Hepatocyte (in vitro differentiated cells): ENCODE measurements around the gene TMPRSS9. TPM values are rescaled to one million over a fixed set of nuclear protein-coding genes. Genes with fewer than 3 reads are reported as not detected.

ENCODE experiments used
- DNase-seq: peaks from one replicate; pipeline ENCODE4 v3.0.0-alpha.2; 2016; ENCODE audit warnings: low spot score
- H2AFZ ChIP-seq: fragments of 200-600 bp; sonication (generic); 2 replicates; pipeline ENCODE4 v1.6.0; 2016; ENCODE audit warnings: antibody characterized with exemption, mild to moderate bottlenecking
- H3K27ac ChIP-seq: fragments of 200-600 bp; sonication (generic); 2 replicates; pipeline ENCODE4 v1.5.1; 2016; ENCODE audit warnings: mild to moderate bottlenecking
- H3K27me3 ChIP-seq: fragments of 200-600 bp; sonication (generic); 2 replicates; pipeline ENCODE4 v1.6.1; 2016
- H3K36me3 ChIP-seq: fragments of 200-600 bp; sonication (generic); replicated peaks from 2 replicates; pipeline ENCODE4 v1.5.1; 2016; ENCODE audit warnings: low read depth; ENCODE audit not compliant: insufficient read depth
- H3K4me1 ChIP-seq: fragments of 200-600 bp; sonication (generic); 2 replicates; pipeline ENCODE4 v1.5.1; 2016; ENCODE audit warnings: mild to moderate bottlenecking, moderate library complexity; ENCODE audit not compliant: insufficient read depth
- H3K4me2 ChIP-seq: fragments of 200-600 bp; sonication (generic); 2 replicates; pipeline ENCODE4 v1.6.0; 2016
- H3K4me3 ChIP-seq: fragments of 200-600 bp; sonication (generic); 2 replicates; pipeline ENCODE4 v1.5.1; 2016; ENCODE audit warnings: mild to moderate bottlenecking
- H3K79me2 ChIP-seq: fragments of 200-600 bp; sonication (generic); 2 replicates; pipeline ENCODE4 v1.6.0; 2017; ENCODE audit warnings: mild to moderate bottlenecking
- H3K9me2 ChIP-seq: fragments of 200-600 bp; sonication (generic); replicated peaks from 2 replicates; pipeline ENCODE4 v1.6.0; 2017; ENCODE audit warnings: mild to moderate bottlenecking; ENCODE audit not compliant: insufficient read depth
- H3K9me3 ChIP-seq: fragments of 200-600 bp; sonication (generic); 2 replicates; pipeline ENCODE4 v1.5.1; 2016; ENCODE audit warnings: low read depth, mild to moderate bottlenecking
- H4K20me1 ChIP-seq: fragments of 200-600 bp; sonication (generic); 2 replicates; pipeline ENCODE4 v1.6.0; 2016; ENCODE audit warnings: mild to moderate bottlenecking; ENCODE audit not compliant: insufficient read depth, poor library complexity, severe bottlenecking
- EZH2 ChIP-seq: fragments of 200-600 bp; sonication (generic); IDR thresholded peaks from 2 replicates; pipeline ENCODE4 v1.6.1; 2016; ENCODE audit warnings: antibody characterized with exemption, mild to moderate bottlenecking, borderline replicate concordance
- EZH2phosphoT487 ChIP-seq: fragments of 200-600 bp; sonication (generic); IDR thresholded peaks from one replicate; pipeline ENCODE4 v1.6.1; 2018; ENCODE audit warnings: antibody characterized with exemption, mild to moderate bottlenecking, low read depth, moderate library complexity; ENCODE audit not compliant: unreplicated experiment, severe bottlenecking
- WGBS: methylation state at CpG from one replicate; pipeline ENCODE4 v1.1.6; 2016; ENCODE audit warnings: low lambda C conversion rate; ENCODE audit errors: missing lambda C conversion rate; 5-methylcytosine and 5-hydroxymethylcytosine counted together
- polyA plus RNA-seq: library from polyadenylated mRNA; unstranded; fragments of >200 nt; fragmentation: Nextera tagmentation; extraction: Ambion mirVana; gene quantifications from 2 replicates; pipeline ENCODE4 v1.2.1, GENCODE V29; 2016
- total RNA-seq: library from RNA; depleted of rRNA; stranded (reverse); fragments of >200 nt; gene quantifications from 2 replicates; pipeline ENCODE4 v1.2.3, GENCODE V29; 2014
- TF ChIP-seq, protein P1 (sequence below): fragments of 200-600 bp; sonication (generic); IDR thresholded peaks from 2 replicates; pipeline ENCODE4 v1.5.1; 2016; ENCODE audit warnings: antibody characterized with exemption, mild to moderate bottlenecking; ENCODE audit not compliant: poor library complexity

TMPRSS9 gene
- total and polyA plus RNA-seq, 2 experiments from 2014 or later = 0.23 TPM; not detected in 1

DNA sequence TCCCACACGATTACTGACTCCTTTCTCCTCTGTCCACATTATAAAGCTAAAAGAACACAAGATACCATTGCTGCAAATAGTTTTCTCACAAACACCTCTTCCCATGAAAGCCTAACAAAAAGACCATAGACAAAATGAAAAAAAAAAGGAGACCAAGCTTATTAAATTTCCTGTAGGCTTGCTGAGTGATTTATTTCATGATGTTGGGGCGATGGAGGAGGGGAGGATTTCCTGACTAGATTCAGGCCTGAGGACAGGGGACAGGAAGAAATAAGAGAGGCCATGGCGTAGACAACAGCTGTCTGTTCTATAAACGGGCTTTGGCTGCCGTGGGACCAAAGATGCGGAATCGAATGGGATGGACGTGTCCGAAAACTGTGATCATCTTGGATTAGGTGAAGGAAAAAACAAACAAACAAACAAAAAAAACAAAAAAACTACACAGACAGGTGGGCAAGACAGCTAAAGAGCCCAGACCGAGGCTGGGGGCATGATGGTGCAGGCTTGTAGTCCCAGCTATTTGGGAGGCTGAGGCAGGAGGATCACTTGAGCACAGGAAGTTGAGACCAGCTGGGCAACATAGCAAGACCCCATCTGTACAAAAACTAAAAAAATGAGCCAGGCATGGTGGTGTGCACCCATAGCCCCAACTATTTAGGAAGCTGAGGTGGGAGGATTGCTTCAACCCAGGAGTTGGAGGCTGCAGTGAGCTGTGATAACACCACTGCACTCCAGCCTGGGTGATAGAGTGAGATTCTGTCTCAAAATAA lies 5.3 kb downstream of the TMPRSS9 start:
- no peaks in the 10 kb centered on the region for H3K79me2 ChIP-seq
- peaks cover 12% of the 10 kb centered on the region for H3K27me3 ChIP-seq
- H3K9me2 ChIP-seq = no peaks in the 10 kb centered on the region
- H3K36me3 ChIP-seq = no peaks in the 10 kb centered on the region
- H3K4me1 ChIP-seq = no peaks in the 10 kb centered on the region
- no peaks in the 10 kb centered on the region for H4K20me1 ChIP-seq
- DNase-seq = no peak
- WGBS = 70% methylated on average over 10 of the region's 10 CpGs
- H3K27ac ChIP-seq = no peak overlapping the region
- H3K4me2 ChIP-seq = no peak overlapping the region
- H3K9me3 ChIP-seq = no peaks in the 10 kb centered on the region
- no peak overlapping the region for H3K4me3 ChIP-seq
- TF ChIP-seq EZH2phosphoT487 (no peak), EZH2 (no peak)
- TF ChIP-seq, protein P1, sequence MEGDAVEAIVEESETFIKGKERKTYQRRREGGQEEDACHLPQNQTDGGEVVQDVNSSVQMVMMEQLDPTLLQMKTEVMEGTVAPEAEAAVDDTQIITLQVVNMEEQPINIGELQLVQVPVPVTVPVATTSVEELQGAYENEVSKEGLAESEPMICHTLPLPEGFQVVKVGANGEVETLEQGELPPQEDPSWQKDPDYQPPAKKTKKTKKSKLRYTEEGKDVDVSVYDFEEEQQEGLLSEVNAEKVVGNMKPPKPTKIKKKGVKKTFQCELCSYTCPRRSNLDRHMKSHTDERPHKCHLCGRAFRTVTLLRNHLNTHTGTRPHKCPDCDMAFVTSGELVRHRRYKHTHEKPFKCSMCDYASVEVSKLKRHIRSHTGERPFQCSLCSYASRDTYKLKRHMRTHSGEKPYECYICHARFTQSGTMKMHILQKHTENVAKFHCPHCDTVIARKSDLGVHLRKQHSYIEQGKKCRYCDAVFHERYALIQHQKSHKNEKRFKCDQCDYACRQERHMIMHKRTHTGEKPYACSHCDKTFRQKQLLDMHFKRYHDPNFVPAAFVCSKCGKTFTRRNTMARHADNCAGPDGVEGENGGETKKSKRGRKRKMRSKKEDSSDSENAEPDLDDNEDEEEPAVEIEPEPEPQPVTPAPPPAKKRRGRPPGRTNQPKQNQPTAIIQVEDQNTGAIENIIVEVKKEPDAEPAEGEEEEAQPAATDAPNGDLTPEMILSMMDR = no peak
- no peak overlapping the region for H2AFZ ChIP-seq

DNA sequence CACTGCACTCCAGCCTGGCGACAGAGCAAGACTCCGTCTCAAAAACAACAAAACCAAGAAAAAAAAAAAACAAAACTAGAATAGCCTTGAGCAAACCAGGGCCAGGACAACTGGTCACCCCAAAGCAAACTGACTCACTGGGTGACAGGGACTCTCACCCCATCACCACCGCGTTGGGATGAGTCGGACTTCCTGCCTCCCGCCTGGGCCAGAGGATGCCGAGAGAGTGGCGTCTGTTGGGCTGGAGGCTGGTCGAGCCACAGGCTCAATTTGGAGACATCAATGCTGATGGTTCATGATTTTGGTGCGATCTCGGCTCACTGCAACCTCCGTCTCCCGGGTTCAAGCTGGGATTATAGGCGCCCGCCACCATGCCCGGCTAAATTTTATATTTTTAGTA lies 11.6 kb downstream of the TMPRSS9 start:
- Histone ChIP-seq H3K4me1 (no peaks in the 10 kb centered on the region), H3K79me2 (no peaks in the 10 kb centered on the region), H4K20me1 (no peaks in the 10 kb centered on the region), H3K9me3 (no peaks in the 10 kb centered on the region), H3K27me3 (no peaks in the 10 kb centered on the region), H3K9me2 (no peaks in the 10 kb centered on the region), H3K4me2 (no peak overlapping the region), H3K27ac (no peak overlapping the region), H3K4me3 (no peak overlapping the region), H2AFZ (no peak overlapping the region), H3K36me3 (no peaks in the 10 kb centered on the region)
- WGBS = 88% methylated on average over 16 of the region's 16 CpGs
- no peak for DNase-seq
- TF ChIP-seq EZH2phosphoT487 = no peak
- TF ChIP-seq, protein P1 = no peak
- no peak for TF ChIP-seq EZH2

DNA sequence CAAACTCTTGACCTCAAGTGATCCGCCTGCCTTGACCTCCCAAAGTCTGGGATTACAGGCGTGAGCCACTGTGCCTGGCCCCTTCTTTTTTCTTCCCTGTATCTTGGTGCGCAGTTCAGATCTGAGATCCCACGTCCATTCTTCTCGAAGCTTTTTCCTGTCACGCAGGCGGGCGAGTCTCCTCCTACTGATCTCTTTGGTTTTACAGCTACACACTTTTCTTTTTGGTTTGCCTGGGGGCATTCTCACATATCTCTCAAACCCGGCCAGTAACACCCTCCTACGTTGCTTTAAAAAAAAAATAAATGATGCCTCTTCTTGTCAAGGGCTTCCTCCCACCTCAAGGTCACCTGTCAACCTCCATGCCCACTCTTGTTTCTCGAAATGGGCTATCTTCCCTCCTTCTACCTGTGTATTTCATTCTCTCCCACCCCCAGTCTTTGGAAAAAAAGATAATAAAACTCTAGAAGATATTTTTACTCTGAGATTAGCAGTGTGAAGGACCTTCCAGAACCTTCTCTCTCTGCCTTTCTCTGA lies 12.1 kb downstream of the TMPRSS9 start:
- no peaks in the 10 kb centered on the region for H3K27me3 ChIP-seq
- H2AFZ ChIP-seq = no peak overlapping the region
- WGBS = 65% methylated on average over 11 of the region's 11 CpGs
- H4K20me1 ChIP-seq = no peaks in the 10 kb centered on the region
- H3K36me3 ChIP-seq = no peaks in the 10 kb centered on the region
- no peaks in the 10 kb centered on the region for H3K9me3 ChIP-seq
- no peaks in the 10 kb centered on the region for H3K9me2 ChIP-seq
- H3K4me1 ChIP-seq = no peaks in the 10 kb centered on the region
- no peak overlapping the region for H3K27ac ChIP-seq
- TF ChIP-seq EZH2phosphoT487 (no peak), EZH2 (no peak)
- TF ChIP-seq, protein P1 = no peak
- no peak overlapping the region for H3K4me3 ChIP-seq
- H3K4me2 ChIP-seq = no peak overlapping the region
- DNase-seq = no peak
- no peaks in the 10 kb centered on the region for H3K79me2 ChIP-seq
